Colonic mucosa (tissue), 4 donors: ENCODE data around the gene NDUFS3. TPM values are rescaled to one million over a fixed set of nuclear protein-coding genes. Genes with fewer than 3 reads are reported as not detected.

ENCODE experiments used
- DNase-seq: peaks from one replicate; pipeline ENCODE4 v3.0.0-alpha.2; 2020
- H3K27ac ChIP-seq: fragments of 200-600 bp; one replicate; pipeline ENCODE4 v1.8.0; 2021
- H3K27me3 ChIP-seq: fragments of 200-600 bp; one replicate; pipeline ENCODE4 v1.8.0; 2021
- H3K36me3 ChIP-seq: fragments of 200-600 bp; one replicate; pipeline ENCODE4 v1.8.0; 2021
- H3K4me1 ChIP-seq: fragments of 200-600 bp; one replicate; pipeline ENCODE4 v1.8.0; 2021; ENCODE audit warnings: mild to moderate bottlenecking
- H3K4me3 ChIP-seq: fragments of 200-600 bp; one replicate; pipeline ENCODE4 v1.8.0; 2021
- H3K9ac ChIP-seq, 2 donors: one replicate each; pipeline ENCODE4 v1.7.0; 2013; ENCODE audit warnings: control low read depth in 2 of 2, low read depth in 2 of 2, low read length in 2 of 2
- H3K9me3 ChIP-seq: fragments of 200-600 bp; one replicate; pipeline ENCODE4 v1.8.0; 2021
- intact Hi-C: fragments of 100-400 bp; cut with DNase I; formaldehyde crosslinking; loops from one replicate; pipeline ENCODE4 v1.14.1; 2022
- total RNA-seq, 2 donors: library from RNA; stranded (reverse); fragmentation: NEBNext Ultra II Directional in 1 of 2; extraction: Animal tissue kit (Norgen Biotek cat#: 25700) in 1 of 2; gene quantifications; one replicate each; pipeline ENCODE4 v1.2.1, GENCODE V29; 2021
- TF ChIP-seq, protein P1 (sequence below): fragments of 200-600 bp; IDR thresholded peaks from one replicate; pipeline ENCODE4 v1.8.0; 2022; ENCODE audit warnings: antibody characterized with exemption, mild to moderate bottlenecking
- donor health status: healthy.
- donor health status: DM: no; HTN: no; CAD: no.
- donor health status: DM: no; HTN: no; CAD: no.

NDUFS3 gene
- total RNA-seq, 2 donors from 2014 or later: 228 to 266 TPM

DNA sequence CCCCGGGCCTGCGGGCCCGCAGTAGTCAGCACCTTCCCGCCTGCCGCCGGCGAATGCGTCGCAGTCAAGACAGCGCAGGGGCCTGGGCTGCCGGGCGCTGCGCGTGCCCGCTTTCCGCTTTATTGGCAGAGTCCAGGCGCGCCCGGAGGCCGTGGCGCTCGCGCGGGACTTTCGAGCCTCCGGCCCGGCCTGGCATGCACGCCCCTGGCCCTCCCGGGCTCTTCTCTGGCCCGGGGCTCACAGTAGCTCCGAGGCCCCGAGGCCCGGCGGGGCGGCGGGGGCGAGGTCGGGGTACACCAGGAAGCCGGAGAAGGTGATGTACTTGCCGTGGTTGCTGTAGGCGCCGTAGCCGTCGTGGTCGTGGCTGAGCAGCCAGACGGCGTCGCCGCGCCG is 10.7 kb downstream of the NDUFS3 start:
- Histone ChIP-seq H3K4me3 (peak overlapping the region; percentile 23), H3K4me1 (no peaks in the 10 kb centered on the region), H3K36me3 (no peaks in the 10 kb centered on the region), H3K27me3 (peaks cover 26% of the 10 kb centered on the region), H3K9ac (no peak overlapping the region), H3K9me3 (no peaks in the 10 kb centered on the region), H3K27ac (no peak overlapping the region)
- intact Hi-C loops: no loop called here
- TF ChIP-seq, protein P1, sequence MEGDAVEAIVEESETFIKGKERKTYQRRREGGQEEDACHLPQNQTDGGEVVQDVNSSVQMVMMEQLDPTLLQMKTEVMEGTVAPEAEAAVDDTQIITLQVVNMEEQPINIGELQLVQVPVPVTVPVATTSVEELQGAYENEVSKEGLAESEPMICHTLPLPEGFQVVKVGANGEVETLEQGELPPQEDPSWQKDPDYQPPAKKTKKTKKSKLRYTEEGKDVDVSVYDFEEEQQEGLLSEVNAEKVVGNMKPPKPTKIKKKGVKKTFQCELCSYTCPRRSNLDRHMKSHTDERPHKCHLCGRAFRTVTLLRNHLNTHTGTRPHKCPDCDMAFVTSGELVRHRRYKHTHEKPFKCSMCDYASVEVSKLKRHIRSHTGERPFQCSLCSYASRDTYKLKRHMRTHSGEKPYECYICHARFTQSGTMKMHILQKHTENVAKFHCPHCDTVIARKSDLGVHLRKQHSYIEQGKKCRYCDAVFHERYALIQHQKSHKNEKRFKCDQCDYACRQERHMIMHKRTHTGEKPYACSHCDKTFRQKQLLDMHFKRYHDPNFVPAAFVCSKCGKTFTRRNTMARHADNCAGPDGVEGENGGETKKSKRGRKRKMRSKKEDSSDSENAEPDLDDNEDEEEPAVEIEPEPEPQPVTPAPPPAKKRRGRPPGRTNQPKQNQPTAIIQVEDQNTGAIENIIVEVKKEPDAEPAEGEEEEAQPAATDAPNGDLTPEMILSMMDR: no peak
- DNase-seq: no peak

DNA sequence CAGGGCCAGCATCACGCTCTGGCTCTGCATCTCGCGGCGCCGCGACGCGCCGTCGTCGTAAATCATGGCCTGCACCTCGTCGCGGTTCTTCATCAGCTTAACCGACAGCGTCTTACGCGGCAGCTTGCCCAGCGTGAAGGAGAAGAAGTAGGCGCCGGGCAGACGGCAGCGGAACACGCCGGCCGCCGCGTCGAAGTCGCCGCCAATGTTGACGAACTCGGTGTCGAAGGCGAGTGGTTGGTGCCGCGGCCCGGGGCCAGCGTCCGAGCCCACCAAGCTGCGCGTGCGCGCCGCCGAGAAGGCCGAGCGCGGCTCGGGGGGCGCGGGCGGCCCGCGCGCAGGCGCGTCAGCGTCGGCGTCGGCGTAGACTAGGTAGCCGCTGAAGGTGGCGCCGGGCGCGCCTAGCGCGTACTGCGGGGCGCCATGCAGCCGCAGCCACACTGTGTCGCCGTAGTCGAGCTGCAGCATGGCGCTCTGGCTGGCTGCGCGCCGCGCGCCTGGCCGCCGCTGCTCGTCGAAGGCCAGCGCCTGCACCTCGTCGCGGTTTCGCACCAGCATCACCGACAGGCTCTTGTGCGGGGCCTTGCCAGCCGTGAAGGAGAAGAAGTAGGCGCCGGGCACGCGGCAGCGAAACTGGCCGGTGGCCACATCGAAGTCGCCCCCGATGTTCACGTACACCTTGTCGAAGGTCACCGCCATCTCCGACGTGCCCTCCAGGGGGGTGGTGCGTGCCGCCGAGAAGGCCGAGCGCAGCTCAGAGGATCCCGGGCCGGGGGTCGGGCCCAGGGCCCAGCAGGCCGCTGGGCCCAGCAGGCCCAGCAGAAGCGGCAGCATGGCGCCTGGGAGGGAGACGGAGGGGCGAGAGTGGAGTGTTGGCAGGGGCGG is 11.3 kb downstream of the NDUFS3 start:
- Histone ChIP-seq H3K27me3 (peaks cover 29% of the 10 kb centered on the region), H3K27ac (no peak overlapping the region), H3K4me1 (no peaks in the 10 kb centered on the region), H3K36me3 (no peaks in the 10 kb centered on the region), H3K9me3 (no peaks in the 10 kb centered on the region), H3K9ac (no peak overlapping the region), H3K4me3 (peak overlapping the region; percentile 23)
- TF ChIP-seq, protein P1: no peak
- intact Hi-C loops: no loop called here
- no peak for DNase-seq

DNA sequence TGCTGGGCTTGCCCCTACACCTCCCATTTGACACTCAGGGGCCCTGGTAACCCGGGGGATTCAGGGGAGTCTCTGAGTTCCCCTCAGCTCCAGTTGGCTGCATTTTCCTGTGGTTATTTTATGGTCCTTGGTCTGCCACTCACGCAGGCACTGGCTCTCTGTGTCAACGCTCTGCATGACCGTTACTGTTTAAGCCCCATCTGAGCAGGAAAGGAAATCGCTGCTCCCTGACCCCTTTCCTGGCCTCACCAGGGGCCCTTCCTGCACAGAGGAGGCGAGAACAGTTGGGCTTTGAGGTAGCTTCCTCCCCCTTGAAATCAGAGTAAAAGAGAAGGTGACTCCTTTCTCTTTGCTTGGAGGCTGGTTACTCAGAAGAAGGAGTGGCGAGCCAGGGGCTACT is 12.9 kb downstream of the NDUFS3 start:
- TF ChIP-seq, protein P1: no peak

DNA sequence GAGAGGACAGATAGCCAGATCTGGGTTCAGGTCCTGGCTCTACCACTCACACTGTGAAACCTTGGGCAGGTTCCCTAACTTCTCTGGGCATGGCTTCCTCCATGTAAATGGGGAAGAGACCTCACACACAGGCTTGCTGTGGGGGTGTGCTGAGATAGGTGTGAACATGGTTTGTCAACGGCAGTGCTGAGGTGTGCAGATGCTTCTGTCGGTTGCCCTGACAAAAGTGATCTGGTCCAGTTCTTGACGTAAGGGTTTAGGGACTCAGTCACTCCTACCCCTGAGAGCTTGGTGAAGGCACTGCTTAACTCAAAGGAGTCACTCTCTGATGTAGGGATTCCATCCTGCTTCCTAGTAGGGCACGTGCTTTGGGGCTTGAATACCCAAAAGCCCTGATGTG is 13.4 kb downstream of the NDUFS3 start:
- Histone ChIP-seq H3K36me3 (no peaks in the 10 kb centered on the region), H3K9me3 (no peaks in the 10 kb centered on the region), H3K9ac (no peak overlapping the region), H3K27me3 (peaks cover 29% of the 10 kb centered on the region), H3K4me1 (no peaks in the 10 kb centered on the region), H3K4me3 (no peak overlapping the region), H3K27ac (no peak overlapping the region)
- intact Hi-C loops: no loop called here
- TF ChIP-seq, protein P1: no peak
- DNase-seq: no peak

More for the DNA sequence above, 12.9 kb downstream of the NDUFS3 start:
- no peak overlapping the region for H3K27ac ChIP-seq
- peaks cover 29% of the 10 kb centered on the region for H3K27me3 ChIP-seq
- H3K4me1 ChIP-seq: no peaks in the 10 kb centered on the region
- no peak overlapping the region for H3K9ac ChIP-seq
- no peak overlapping the region for H3K4me3 ChIP-seq
- no peaks in the 10 kb centered on the region for H3K9me3 ChIP-seq
- H3K36me3 ChIP-seq: no peaks in the 10 kb centered on the region
- DNase-seq: no peak
- intact Hi-C loops: no loop called here

DNA sequence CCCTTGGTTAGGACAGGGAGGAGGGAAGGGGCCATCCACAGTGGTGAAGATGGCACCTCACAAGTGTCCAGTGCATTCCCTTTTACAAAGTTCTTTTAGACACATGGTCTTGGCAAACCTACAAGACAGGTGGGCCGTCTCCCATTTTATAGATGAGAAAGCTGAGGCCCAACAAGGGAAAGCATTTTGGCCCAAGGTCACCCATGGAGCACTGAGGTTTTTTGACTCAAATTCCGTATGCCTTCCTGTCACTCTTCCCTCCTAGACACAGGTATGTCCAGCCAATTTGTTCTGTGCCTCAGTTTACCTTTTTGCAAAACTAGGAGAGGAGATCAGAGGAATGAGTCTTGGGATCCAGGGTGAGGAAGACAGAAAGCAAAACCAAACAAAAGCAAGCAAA is 14.1 kb downstream of the NDUFS3 start:
- H3K9ac ChIP-seq: no peak overlapping the region
- TF ChIP-seq, protein P1: no peak
- H3K4me3 ChIP-seq: no peak overlapping the region
- H3K27ac ChIP-seq: no peak overlapping the region
- no peaks in the 10 kb centered on the region for H3K4me1 ChIP-seq
- no peaks in the 10 kb centered on the region for H3K9me3 ChIP-seq
- H3K27me3 ChIP-seq: peaks cover 29% of the 10 kb centered on the region
- H3K36me3 ChIP-seq: no peaks in the 10 kb centered on the region
- intact Hi-C loops: no loop called here
- DNase-seq: no peak
